Testis (tissue), 2 donors: ENCODE measurements around the gene DDX25.

Source experiments
- CTCF ChIP-seq, 3 experiments: fragments of 450-650 bp in 2 of 3; fragments of 200-600 bp in 1 of 3; sonication (generic) in 1 of 3; IDR thresholded peaks; one replicate each; pipeline ENCODE4 v1.5.1; 2016 to 2019; ENCODE audit warnings: antibody characterized with exemption in 3 of 3, mild to moderate bottlenecking in 2 of 3, moderate library complexity in 1 of 3
- POLR2A ChIP-seq: fragments of 450-650 bp; IDR thresholded peaks from one replicate; pipeline ENCODE4 v1.6.1; 2017; ENCODE audit warnings: antibody characterized with exemption, mild to moderate bottlenecking, moderate library complexity

DNA sequence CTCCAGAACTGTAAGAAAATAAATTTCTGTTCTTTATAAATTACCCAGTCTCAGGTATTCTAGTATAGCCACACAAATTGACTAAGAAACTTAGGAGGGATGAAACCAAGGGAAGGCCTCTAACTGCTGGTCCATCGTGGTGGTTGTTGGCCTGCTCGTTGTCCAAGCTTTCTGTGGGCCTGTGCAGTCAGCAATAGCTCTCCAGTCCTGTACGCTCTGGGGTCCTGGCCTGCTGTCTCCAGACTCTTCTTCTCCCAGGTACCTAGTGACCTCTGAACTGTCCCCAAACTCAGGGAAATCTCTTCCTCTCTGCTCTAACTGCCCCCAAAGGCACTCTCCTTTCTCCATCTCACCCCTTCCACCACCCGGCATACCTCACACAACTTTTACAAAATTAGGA, 35.8 kb downstream of the DDX25 start:
- TF ChIP-seq POLR2A (no peak), CTCF (IDR thresholded peaks at IDR 0.05) (no peak)
